ENCODE measurements around the gene COL17A1.

- no peak for TF ChIP-seq CTCF (IDR thresholded peaks at IDR 0.05)
- TF ChIP-seq POLR2AphosphoS5 (IDR thresholded peaks at IDR 0.05), result no peak
These were observed 48.3 kb downstream of the COL17A1 start for GRCh38 chr10:104037261-104037951.

Measured in esophagus muscularis mucosa (tissue), 3 donors.